ENCODE measurements around the gene NOC2L.

DNA sequence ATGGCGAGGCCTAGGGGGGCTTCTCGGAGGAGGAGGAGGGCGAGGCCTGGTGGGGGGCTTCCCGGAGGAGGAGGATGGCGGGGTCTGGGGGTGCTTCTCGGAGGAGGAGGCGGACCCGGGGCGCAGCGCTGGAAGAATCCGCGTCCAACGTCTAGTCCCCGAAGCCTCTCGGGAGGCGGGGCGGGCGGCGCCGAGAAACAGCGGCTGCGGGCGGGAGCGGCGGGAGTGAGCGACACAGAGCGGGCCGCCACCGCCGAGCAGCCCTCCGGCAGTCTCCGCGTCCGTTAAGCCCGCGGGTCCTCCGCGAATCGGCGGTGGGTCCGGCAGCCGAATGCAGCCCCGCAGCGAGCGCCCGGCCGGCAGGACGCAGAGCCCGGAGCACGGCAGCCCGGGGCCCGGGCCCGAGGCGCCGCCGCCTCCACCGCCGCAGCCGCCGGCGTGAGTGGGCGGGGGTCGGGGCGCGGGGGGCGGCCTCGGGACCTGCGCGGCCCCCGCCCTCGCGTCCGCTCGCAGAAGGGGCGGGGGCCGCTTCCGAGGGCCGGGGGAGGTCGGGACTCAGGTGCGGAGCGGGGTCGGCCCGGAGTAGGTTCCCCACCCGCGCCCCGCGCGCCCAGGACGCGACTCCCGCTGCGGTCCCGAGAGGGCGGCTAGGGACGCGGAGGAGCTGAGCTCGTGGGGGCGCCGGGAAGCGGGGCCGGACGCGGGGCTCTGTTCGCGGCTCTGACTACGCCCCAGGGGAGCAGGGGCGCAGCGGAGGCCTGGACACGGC lies 1.5 kb upstream of the NOC2L start, which contains the start of gene KLHL17:
- TF ChIP-seq, protein P1, sequence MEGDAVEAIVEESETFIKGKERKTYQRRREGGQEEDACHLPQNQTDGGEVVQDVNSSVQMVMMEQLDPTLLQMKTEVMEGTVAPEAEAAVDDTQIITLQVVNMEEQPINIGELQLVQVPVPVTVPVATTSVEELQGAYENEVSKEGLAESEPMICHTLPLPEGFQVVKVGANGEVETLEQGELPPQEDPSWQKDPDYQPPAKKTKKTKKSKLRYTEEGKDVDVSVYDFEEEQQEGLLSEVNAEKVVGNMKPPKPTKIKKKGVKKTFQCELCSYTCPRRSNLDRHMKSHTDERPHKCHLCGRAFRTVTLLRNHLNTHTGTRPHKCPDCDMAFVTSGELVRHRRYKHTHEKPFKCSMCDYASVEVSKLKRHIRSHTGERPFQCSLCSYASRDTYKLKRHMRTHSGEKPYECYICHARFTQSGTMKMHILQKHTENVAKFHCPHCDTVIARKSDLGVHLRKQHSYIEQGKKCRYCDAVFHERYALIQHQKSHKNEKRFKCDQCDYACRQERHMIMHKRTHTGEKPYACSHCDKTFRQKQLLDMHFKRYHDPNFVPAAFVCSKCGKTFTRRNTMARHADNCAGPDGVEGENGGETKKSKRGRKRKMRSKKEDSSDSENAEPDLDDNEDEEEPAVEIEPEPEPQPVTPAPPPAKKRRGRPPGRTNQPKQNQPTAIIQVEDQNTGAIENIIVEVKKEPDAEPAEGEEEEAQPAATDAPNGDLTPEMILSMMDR (conservative IDR thresholded peaks at IDR 0.05 in 1 of 2, IDR thresholded peaks at IDR 0.05 in 1 of 2; ENCODE audit: low read depth in 1 of 2, low read length in 2 of 2): no peak
- no peak for TF ChIP-seq EZH2 (IDR thresholded peaks at IDR 0.05; ENCODE audit: low read length, missing control alignments)
